ENCODE measurements around the gene TMC4. TPM values are rescaled to one million over a fixed set of nuclear protein-coding genes. Genes with fewer than 3 reads are reported as not detected.
A peak's percentile ranks its signal among the peaks of the same experiment; 100 is the strongest.
"Not testable (repeated sequence)": the region's sequence is repeated elsewhere in the genome, so short reads cannot be mapped to it uniquely, and the experiment has no call there.

TMC4 gene
- total and polyA plus RNA-seq, 7 experiments from 2014 or later, result 0.20 to 5.9 (median 1.1) TPM; not detected in 3

DNA sequence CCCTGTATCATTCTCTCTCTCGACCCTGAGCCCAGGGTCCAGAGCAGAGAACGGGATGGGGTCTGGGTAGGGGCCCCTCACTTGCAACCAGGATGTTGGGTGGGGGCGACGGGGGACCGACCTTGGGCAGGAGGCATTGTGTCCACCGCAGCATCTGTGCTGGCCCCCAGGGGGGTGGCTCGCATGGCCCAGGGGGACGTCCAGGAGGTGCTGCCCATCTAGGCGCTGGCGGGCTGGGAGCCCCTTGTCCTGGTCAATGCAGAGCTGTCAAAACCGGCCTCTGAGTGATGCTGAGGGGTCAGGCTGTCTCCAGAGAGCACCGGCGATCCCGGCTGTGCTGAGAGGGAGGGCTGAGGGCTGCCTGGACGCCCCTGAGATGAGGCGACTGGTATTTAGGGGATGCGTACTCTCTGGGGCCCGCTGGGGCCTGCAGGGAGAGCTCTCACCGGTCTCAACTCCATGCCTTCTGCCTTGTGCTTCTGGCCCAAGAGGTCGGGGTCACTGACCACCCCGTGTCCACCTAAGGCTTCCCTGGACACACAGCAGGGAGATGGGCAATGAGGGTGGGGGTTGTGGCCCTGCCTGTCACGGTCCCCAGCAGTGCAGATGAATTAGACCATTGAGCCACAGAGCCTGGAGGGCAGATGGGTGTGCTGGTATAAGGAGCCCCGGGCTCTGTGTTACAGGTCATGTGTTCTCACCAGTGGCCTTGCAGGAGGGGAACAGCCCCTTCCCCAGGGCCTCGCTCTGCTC is 36.3 kb upstream of the TMC4 start:
- Mint-ChIP-seq H3K9me3 (no peaks in the 10 kb centered on the region), H3K4me1 (peaks cover 44 to 72% (median 68%) of the 10 kb centered on the region in 7 donors), H3K27ac (peak overlapping the region in 5 of 9 donors; percentile 3 to 82 (median 55)), H3K4me3 (peak overlapping the region in 5 of 10 donors; percentile 55 to 78 (median 59)), H3K27me3 (no peaks in the 10 kb centered on the region), H3K36me3 (peaks cover 4 to 36% (median 14%) of the 10 kb centered on the region in 5 donors)
- Histone ChIP-seq H3K9me3 (ENCODE audit: control insufficient read depth in 2 of 3, low read length in 3 of 3) (no peaks in the 10 kb centered on the region), H3K36me3 (ENCODE audit: control insufficient read depth in 2 of 3, insufficient read depth in 3 of 3, low read length in 3 of 3) (peaks cover 4 to 36% (median 14%) of the 10 kb centered on the region in 3 experiments), H3K27ac (ENCODE audit: low read depth, low read length) (peak overlapping the region; percentile 1), H3K4me3 (ENCODE audit: low read length) (no peak overlapping the region), H3K27me3 (ENCODE audit: control insufficient read depth in 2 of 2, insufficient read depth in 2 of 2, low read length in 2 of 2) (no peaks in the 10 kb centered on the region), H3K4me1 (ENCODE audit: control insufficient read depth in 2 of 2, insufficient read depth in 2 of 2, low read length in 2 of 2) (peaks cover 47 to 49% of the 10 kb centered on the region in 2 donors)
- POLR2A ChIA-PET, result interaction anchor here (1.0 to 3.0 kb wide), 4 partner anchors 8 to 20 kb away, joined by 3 to 12 read pairs (median 5); partner anchors contain the start of genes MBOAT7 and RPS9
- intact Hi-C loops (cut with micrococcal nuclease), result loop anchor here in 1 of 2 donors (2.0 kb wide), 2 partner anchors 20 to 22 kb away; partner anchors contain the start of gene MBOAT7
- CTCF ChIA-PET, result no interaction called here
- no peak for DNase-seq
- no peak for ATAC-seq

- ChIA-PET POLR2A (interaction anchor here (1.5 to 3.0 kb wide), 2 partner anchors 12 to 20 kb away, joined by 4 to 12 read pairs; partner anchors contain the start of gene MBOAT7), CTCF (no interaction called here)
- no peak overlapping the region for H3K4me3 ChIP-seq (ENCODE audit: low read length)
- no peak overlapping the region for H3K27ac ChIP-seq (ENCODE audit: low read depth, low read length)
- Mint-ChIP-seq H3K4me1 (peaks cover 45 to 77% (median 73%) of the 10 kb centered on the region in 7 donors), H3K27ac (peak overlapping the region in 6 of 9 donors; percentile 25 to 82 (median 72)), H3K4me3 (peak overlapping the region in 7 of 10 donors; percentile 59 to 78 (median 66)), H3K27me3 (no peaks in the 10 kb centered on the region), H3K9me3 (no peaks in the 10 kb centered on the region), H3K36me3 (peaks cover 4 to 40% (median 14%) of the 10 kb centered on the region in 5 donors)
- H3K27me3 ChIP-seq (ENCODE audit: control insufficient read depth in 2 of 2, insufficient read depth in 2 of 2, low read length in 2 of 2), result no peaks in the 10 kb centered on the region
- no peak for ATAC-seq
- H3K36me3 ChIP-seq (ENCODE audit: control insufficient read depth in 2 of 3, insufficient read depth in 3 of 3, low read length in 3 of 3), result peaks cover 7 to 41% (median 14%) of the 10 kb centered on the region in 3 experiments
- H3K4me1 ChIP-seq (ENCODE audit: control insufficient read depth in 2 of 2, insufficient read depth in 2 of 2, low read length in 2 of 2), result peaks cover 51 to 53% of the 10 kb centered on the region in 2 donors
- no peak for DNase-seq
- H3K9me3 ChIP-seq (ENCODE audit: control insufficient read depth in 2 of 3, low read length in 3 of 3), result no peaks in the 10 kb centered on the region
- intact Hi-C loops (cut with micrococcal nuclease), result loop anchor here in 1 of 2 donors (1.0 to 2.0 kb wide), 3 partner anchors 8 to 22 kb away; partner anchors contain the start of genes MBOAT7 and RPS9
Observed at GRCh38 chr19:54208784-54209057, 35.8 kb upstream of the TMC4 start.

DNA sequence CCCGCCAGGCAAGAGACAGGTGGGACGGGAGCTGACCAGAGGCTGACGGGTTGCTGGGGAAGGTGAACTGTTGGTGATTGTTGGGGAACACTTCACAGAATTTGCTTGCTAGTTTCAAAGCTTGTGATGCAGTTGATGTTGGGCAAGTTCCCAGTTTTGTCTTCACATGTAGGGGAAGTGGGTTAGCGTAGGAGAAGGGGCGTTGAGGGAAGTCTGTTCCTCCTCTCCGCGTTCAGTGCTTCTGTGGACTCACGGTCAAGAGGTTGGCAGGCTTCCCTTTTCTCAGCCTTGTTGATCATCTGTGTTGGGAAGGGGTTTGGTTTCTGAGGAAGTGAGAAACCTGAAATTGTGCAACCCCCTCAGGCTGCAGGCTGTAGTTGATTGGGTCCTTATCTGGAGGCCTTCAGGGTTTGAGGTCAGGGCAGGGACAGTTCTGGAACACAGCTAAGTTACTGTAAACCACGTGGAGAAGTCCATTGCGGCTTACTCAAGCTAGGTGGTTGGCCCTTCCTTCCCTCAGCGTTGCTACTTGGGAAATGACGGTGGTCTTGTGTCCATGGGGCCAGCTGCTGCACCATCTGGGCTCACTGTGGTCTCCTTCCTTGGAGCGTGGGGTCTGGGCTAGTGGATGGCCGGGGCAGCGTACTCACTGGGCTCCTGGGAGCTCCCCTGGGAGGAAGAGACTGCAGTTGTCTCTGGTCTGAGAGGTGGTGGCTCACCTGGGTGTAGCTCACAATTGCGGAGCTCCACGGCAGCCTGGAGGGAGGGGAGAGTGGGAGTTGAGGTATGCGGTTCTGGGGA is 35.2 kb upstream of the TMC4 start:
- ATAC-seq, result peak; percentile 66
- ChIA-PET POLR2A (interaction anchor here (0.6 to 3.0 kb wide), 4 partner anchors 12 to 52 kb away, joined by 3 to 12 read pairs (median 4); partner anchors contain the start of genes MBOAT7 and TSEN34), CTCF (no interaction called here)
- Mint-ChIP-seq H3K27ac (peak overlapping the region; percentile 22 to 82 (median 72)), H3K4me1 (peaks cover 45 to 83% (median 78%) of the 10 kb centered on the region in 7 donors), H3K36me3 (peaks cover 4 to 40% (median 14%) of the 10 kb centered on the region in 5 donors), H3K9me3 (no peaks in the 10 kb centered on the region), H3K27me3 (no peaks in the 10 kb centered on the region), H3K4me3 (peak overlapping the region; percentile 25 to 78 (median 64))
- Histone ChIP-seq H3K9me3 (ENCODE audit: control insufficient read depth in 2 of 3, low read length in 3 of 3) (no peaks in the 10 kb centered on the region), H3K4me3 (ENCODE audit: low read length) (no peak overlapping the region), H3K27me3 (ENCODE audit: control insufficient read depth in 2 of 2, insufficient read depth in 2 of 2, low read length in 2 of 2) (no peaks in the 10 kb centered on the region), H3K27ac (ENCODE audit: low read depth, low read length) (peak overlapping the region; percentile 51), H3K36me3 (ENCODE audit: control insufficient read depth in 2 of 3, insufficient read depth in 3 of 3, low read length in 3 of 3) (peaks cover 12 to 46% (median 14%) of the 10 kb centered on the region in 3 experiments), H3K4me1 (ENCODE audit: control insufficient read depth in 2 of 2, insufficient read depth in 2 of 2, low read length in 2 of 2) (peaks cover 56 to 58% of the 10 kb centered on the region in 2 donors)
- intact Hi-C loops (cut with micrococcal nuclease), result loop anchor here in 1 of 2 donors (1.0 to 2.0 kb wide), 3 partner anchors 8 to 23 kb away; partner anchors contain the start of genes MBOAT7 and RPS9
- DNase-seq, result peak in 8 of 9 donors; percentile 19 to 75 (median 52)

GRCh38 chr19:54207676-54207982 is 34.7 kb upstream of the TMC4 start:
- no peaks in the 10 kb centered on the region for H3K27me3 ChIP-seq (ENCODE audit: control insufficient read depth in 2 of 2, insufficient read depth in 2 of 2, low read length in 2 of 2)
- H3K27ac ChIP-seq (ENCODE audit: low read depth, low read length), result peak overlapping the region; percentile 51
- DNase-seq (no peak), ATAC-seq (no peak)
- peak overlapping the region; percentile 39 to 78 (median 64) for H3K4me3 Mint-ChIP-seq
- ChIA-PET POLR2A (interaction anchor here (0.5 to 3.0 kb wide), 5 partner anchors 11 to 52 kb away, joined by 3 to 12 read pairs (median 4); partner anchors contain the start of genes MBOAT7 and TSEN34), CTCF (interaction anchor here (1.2 kb wide), 1 partner anchor 24 kb away, joined by 4 read pairs; no protein-coding TSS in a partner anchor)
- peaks cover 4 to 44% (median 19%) of the 10 kb centered on the region in 5 donors for H3K36me3 Mint-ChIP-seq
- intact Hi-C loops (cut with micrococcal nuclease), result no loop called here
- H3K4me1 Mint-ChIP-seq, result peaks cover 45 to 88% (median 83%) of the 10 kb centered on the region in 7 donors
- H3K9me3 Mint-ChIP-seq, result no peaks in the 10 kb centered on the region
- H3K4me3 ChIP-seq (ENCODE audit: low read length), result no peak overlapping the region
- peaks cover 18 to 52% (median 20%) of the 10 kb centered on the region in 3 experiments for H3K36me3 ChIP-seq (ENCODE audit: control insufficient read depth in 2 of 3, insufficient read depth in 3 of 3, low read length in 3 of 3)
- H3K27ac Mint-ChIP-seq, result peak overlapping the region in 8 of 9 donors; percentile 22 to 82 (median 72)
- no peaks in the 10 kb centered on the region for H3K27me3 Mint-ChIP-seq
- H3K4me1 ChIP-seq (ENCODE audit: control insufficient read depth in 2 of 2, insufficient read depth in 2 of 2, low read length in 2 of 2), result peaks cover 61 to 63% of the 10 kb centered on the region in 2 donors
- H3K9me3 ChIP-seq (ENCODE audit: control insufficient read depth in 2 of 3, low read length in 3 of 3), result no peaks in the 10 kb centered on the region

DNA sequence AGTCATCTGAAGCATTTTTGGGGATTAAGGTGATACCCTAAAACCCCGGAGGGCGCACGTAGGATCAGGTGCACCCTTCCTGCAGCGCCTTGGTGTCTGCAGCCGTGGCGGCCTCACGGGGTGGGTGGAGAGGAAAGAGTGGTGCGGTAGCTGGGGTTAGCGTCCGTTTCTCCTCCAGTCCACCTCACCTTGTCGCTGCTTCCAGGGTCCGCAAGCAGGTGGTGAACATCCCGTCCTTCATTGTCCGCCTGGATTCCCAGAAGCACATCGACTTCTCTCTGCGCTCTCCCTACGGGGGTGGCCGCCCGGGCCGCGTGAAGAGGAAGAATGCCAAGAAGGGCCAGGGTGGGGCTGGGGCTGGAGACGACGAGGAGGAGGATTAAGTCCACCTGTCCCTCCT is 34.2 kb upstream of the TMC4 start:
- ATAC-seq; H3K27me3 Mint-ChIP-seq; H3K4me3 ChIP-seq (ENCODE audit: low read length); H3K9me3 ChIP-seq (ENCODE audit: control insufficient read depth in 2 of 3, low read length in 3 of 3); DNase-seq; H3K27me3 ChIP-seq (ENCODE audit: control insufficient read depth in 2 of 2, insufficient read depth in 2 of 2, low read length in 2 of 2); intact Hi-C loops (cut with micrococcal nuclease); H3K9me3 Mint-ChIP-seq; H3K27ac ChIP-seq (ENCODE audit: low read depth, low read length): not testable (repeated sequence)
- Mint-ChIP-seq H3K36me3 (peaks cover 4 to 48% (median 22%) of the 10 kb centered on the region in 5 donors), H3K4me3 (peak overlapping the region in 7 of 10 donors; percentile 56 to 78 (median 65)), H3K27ac (peak overlapping the region in 6 of 9 donors; percentile 8 to 82 (median 37)), H3K4me1 (peaks cover 47 to 93% (median 88%) of the 10 kb centered on the region in 7 donors)
- H3K4me1 ChIP-seq (ENCODE audit: control insufficient read depth in 2 of 2, insufficient read depth in 2 of 2, low read length in 2 of 2), result peaks cover 66 to 68% of the 10 kb centered on the region in 2 donors
- peaks cover 18 to 56% (median 24%) of the 10 kb centered on the region in 3 experiments for H3K36me3 ChIP-seq (ENCODE audit: control insufficient read depth in 2 of 3, insufficient read depth in 3 of 3, low read length in 3 of 3)
- POLR2A ChIA-PET, result interaction anchor here (0.5 to 1.3 kb wide), 4 partner anchors 10 to 30 kb away, joined by 3 to 8 read pairs (median 4); partner anchors contain the start of genes MBOAT7 and TSEN34
- CTCF ChIA-PET, result interaction anchor here (1.2 kb wide), 1 partner anchor 24 kb away, joined by 4 read pairs; no protein-coding TSS in a partner anchor

DNA sequence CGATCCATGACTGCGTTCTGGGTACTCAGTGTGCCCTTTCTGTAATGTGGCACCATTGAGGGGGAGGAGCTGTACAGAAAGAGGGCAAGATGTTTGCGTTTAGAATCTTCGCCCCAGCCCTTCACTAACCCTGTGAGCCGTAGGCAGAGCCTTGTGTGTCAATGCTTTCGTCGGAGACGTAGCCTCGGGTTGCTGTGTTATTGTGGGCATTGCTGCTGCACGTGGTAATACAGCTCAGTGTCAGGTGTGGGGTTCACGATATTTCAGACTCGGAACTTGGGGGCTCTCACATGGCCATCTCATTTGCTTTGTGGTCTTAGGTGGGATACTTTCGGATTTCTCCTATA is 33.8 kb upstream of the TMC4 start:
- Histone ChIP-seq H3K27ac (ENCODE audit: low read depth, low read length) (no peak overlapping the region), H3K36me3 (ENCODE audit: control insufficient read depth in 2 of 3, insufficient read depth in 3 of 3, low read length in 3 of 3) (peaks cover 18 to 60% (median 26%) of the 10 kb centered on the region in 3 experiments), H3K4me3 (ENCODE audit: low read length) (no peak overlapping the region), H3K27me3 (ENCODE audit: control insufficient read depth in 2 of 2, insufficient read depth in 2 of 2, low read length in 2 of 2) (no peaks in the 10 kb centered on the region), H3K9me3 (ENCODE audit: control insufficient read depth in 2 of 3, low read length in 3 of 3) (no peaks in the 10 kb centered on the region), H3K4me1 (ENCODE audit: control insufficient read depth in 2 of 2, insufficient read depth in 2 of 2, low read length in 2 of 2) (peaks cover 70 to 71% of the 10 kb centered on the region in 2 donors)
- Mint-ChIP-seq H3K36me3 (peaks cover 4 to 52% (median 23%) of the 10 kb centered on the region in 5 donors), H3K4me1 (peaks cover 51 to 96% (median 91%) of the 10 kb centered on the region in 7 donors), H3K27me3 (no peaks in the 10 kb centered on the region), H3K27ac (peak overlapping the region in 2 of 9 donors; percentile 8 to 33), H3K4me3 (peak overlapping the region in 8 of 10 donors; percentile 4 to 78 (median 40)), H3K9me3 (no peaks in the 10 kb centered on the region)
- CTCF ChIA-PET, result interaction anchor here (1.2 kb wide), 1 partner anchor 25 kb away, joined by 4 read pairs; no protein-coding TSS in a partner anchor
- ATAC-seq (no peak), DNase-seq (no peak)
- intact Hi-C loops (cut with micrococcal nuclease), result no loop called here
- POLR2A ChIA-PET, result interaction anchor here (0.8 to 1.3 kb wide), 3 partner anchors 10 to 17 kb away, joined by 3 to 4 read pairs (median 3); partner anchors contain the start of genes MBOAT7 and TSEN34
